ENCODE results near the gene TUSC2.

TUSC2 gene

DNA sequence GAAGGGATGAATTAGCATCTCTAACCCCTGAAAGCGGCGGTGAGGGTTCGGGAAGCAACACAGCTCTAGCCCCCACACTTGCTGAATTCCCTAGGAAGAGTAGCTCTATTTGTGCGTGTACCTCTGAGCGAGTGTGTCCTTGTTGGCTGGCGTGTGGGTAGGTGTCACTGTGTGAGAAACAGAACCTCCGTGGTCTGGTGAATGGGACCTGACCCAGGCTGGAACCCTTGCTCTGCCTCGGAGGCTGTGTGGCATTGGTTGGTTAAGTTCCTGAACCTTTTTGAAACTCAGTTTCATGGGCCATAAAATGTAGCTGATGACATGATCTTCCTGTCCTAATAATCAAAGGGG lies 31.7 kb upstream of the TUSC2 start:
- peaks cover 40% of the 10 kb centered on the region for H3K4me1 ChIP-seq (ENCODE audit: insufficient read depth, low read length, severe bottlenecking)

DNA sequence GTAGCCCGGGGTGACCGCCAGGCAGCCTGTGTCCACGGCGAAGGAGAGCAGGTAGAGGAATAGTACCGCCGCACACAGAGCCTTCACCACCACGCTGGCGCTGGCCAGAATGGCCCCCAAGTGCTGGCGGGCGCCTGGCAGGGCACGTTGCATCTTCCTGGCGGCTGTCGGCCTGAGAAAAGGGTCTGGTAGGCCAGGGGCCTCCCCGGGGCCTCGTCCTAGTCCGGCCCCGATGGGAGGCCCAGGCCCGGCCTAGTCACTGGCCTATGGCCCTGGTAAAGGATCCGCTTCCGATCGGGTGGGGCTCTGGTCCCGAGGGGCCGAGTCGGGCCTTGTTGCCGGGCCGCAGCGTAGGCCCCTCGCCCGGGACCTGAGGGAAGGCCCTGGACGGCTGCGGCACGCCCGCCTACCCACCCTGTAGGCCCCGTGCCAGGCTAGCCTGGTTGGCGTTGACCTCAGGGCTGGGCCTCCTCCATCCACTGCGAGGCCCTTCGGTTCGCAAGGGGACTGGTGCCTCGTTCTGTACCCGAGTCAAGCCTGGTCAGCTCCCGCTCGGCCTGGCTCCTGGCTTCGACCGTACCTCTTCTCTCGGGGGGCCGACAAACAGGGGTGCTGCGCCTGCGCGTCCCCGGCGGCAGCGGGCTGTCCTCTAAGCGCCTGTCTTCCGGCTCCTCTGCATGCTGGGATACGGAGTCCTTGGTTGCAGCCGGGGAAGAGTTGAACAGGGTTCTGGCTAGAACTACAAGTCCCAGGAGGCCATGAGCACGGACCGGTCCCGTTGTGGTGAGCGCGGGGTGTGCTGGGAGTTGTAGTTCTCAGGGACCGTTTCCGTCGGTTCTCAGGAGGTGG lies 31.1 kb upstream of the TUSC2 start, which contains the start of gene TMEM115:
Gene TMEM115, minus strand, starts transcription at position 611 of the 849 bp plus-strand sequence. Its CDS starts 458 bp downstream, at position 153.
- H2AFZ ChIP-seq (ENCODE audit: low read length), result no peak within 1 kb of the TSS
- peaks cover 14% of the 10 kb centered on the region; the same call in 1 of the 2 replicates for H3K36me3 ChIP-seq (ENCODE audit: insufficient read depth, low read length)
- H4K20me1 ChIP-seq (ENCODE audit: insufficient read depth, low read length), result no peaks in the 10 kb centered on the region
- H3K4me1 ChIP-seq (ENCODE audit: insufficient read depth, low read length, severe bottlenecking), result peaks cover 37% of the 10 kb centered on the region
- peak within 1 kb of the TSS; percentile 71 for H3K4me3 ChIP-seq (ENCODE audit: low read depth, low read length, poor library complexity, severe bottlenecking)
- peak within 1 kb of the TSS; percentile 82 for H3K9ac ChIP-seq (ENCODE audit: low read length)
- H3F3A ChIP-seq (ENCODE audit: insufficient read depth, low read length), result no peaks in the 10 kb centered on the region
- no peak for TF ChIP-seq EZH2 (IDR thresholded peaks at IDR 0.05; ENCODE audit: borderline replicate concordance, low read length)
- TF ChIP-seq, protein P1, sequence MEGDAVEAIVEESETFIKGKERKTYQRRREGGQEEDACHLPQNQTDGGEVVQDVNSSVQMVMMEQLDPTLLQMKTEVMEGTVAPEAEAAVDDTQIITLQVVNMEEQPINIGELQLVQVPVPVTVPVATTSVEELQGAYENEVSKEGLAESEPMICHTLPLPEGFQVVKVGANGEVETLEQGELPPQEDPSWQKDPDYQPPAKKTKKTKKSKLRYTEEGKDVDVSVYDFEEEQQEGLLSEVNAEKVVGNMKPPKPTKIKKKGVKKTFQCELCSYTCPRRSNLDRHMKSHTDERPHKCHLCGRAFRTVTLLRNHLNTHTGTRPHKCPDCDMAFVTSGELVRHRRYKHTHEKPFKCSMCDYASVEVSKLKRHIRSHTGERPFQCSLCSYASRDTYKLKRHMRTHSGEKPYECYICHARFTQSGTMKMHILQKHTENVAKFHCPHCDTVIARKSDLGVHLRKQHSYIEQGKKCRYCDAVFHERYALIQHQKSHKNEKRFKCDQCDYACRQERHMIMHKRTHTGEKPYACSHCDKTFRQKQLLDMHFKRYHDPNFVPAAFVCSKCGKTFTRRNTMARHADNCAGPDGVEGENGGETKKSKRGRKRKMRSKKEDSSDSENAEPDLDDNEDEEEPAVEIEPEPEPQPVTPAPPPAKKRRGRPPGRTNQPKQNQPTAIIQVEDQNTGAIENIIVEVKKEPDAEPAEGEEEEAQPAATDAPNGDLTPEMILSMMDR (IDR thresholded peaks at IDR 0.05; ENCODE audit: low read length), result no peak
- H3K9me2 ChIP-seq (ENCODE audit: low read depth, low read length), result no peaks in the 10 kb centered on the region
- peak within 1 kb of the TSS; percentile 67 for H3K4me2 ChIP-seq (ENCODE audit: low read length)
- no peak within 1 kb of the TSS for H3K27ac ChIP-seq (ENCODE audit: low read depth, low read length, poor library complexity, severe bottlenecking)
- H3K27me3 ChIP-seq (ENCODE audit: insufficient read depth, low read length), result no peaks in the 10 kb centered on the region
- H3K9me3 ChIP-seq (ENCODE audit: low read length), result no peaks in the 10 kb centered on the region
- H3K79me2 ChIP-seq (ENCODE audit: insufficient read depth, low read length), result no peaks in the 10 kb centered on the region

More for the DNA sequence above, 31.7 kb upstream of the TUSC2 start:
- no peak overlapping the region for H3K27ac ChIP-seq (ENCODE audit: low read depth, low read length, poor library complexity, severe bottlenecking)
- peaks cover 10% of the 10 kb centered on the region; the same call in 1 of the 2 replicates for H3K36me3 ChIP-seq (ENCODE audit: insufficient read depth, low read length)
- no peaks in the 10 kb centered on the region for H3K27me3 ChIP-seq (ENCODE audit: insufficient read depth, low read length)
- H3K4me2 ChIP-seq (ENCODE audit: low read length), result peak overlapping the region; percentile 67
- no peaks in the 10 kb centered on the region for H4K20me1 ChIP-seq (ENCODE audit: insufficient read depth, low read length)
- H3K79me2 ChIP-seq (ENCODE audit: insufficient read depth, low read length), result no peaks in the 10 kb centered on the region
- TF ChIP-seq, protein P1 (IDR thresholded peaks at IDR 0.05; ENCODE audit: low read length), result no peak
- no peak for TF ChIP-seq EZH2 (IDR thresholded peaks at IDR 0.05; ENCODE audit: borderline replicate concordance, low read length)
- no peak overlapping the region for H2AFZ ChIP-seq (ENCODE audit: low read length)
- peak overlapping the region; percentile 71 for H3K4me3 ChIP-seq (ENCODE audit: low read depth, low read length, poor library complexity, severe bottlenecking)
- peak overlapping the region; percentile 36; the same call in 1 of the 2 replicates for H3K9ac ChIP-seq (ENCODE audit: low read length)
- no peaks in the 10 kb centered on the region for H3K9me3 ChIP-seq (ENCODE audit: low read length)
- no peaks in the 10 kb centered on the region for H3F3A ChIP-seq (ENCODE audit: insufficient read depth, low read length)
- H3K9me2 ChIP-seq (ENCODE audit: low read depth, low read length), result no peaks in the 10 kb centered on the region

DNA sequence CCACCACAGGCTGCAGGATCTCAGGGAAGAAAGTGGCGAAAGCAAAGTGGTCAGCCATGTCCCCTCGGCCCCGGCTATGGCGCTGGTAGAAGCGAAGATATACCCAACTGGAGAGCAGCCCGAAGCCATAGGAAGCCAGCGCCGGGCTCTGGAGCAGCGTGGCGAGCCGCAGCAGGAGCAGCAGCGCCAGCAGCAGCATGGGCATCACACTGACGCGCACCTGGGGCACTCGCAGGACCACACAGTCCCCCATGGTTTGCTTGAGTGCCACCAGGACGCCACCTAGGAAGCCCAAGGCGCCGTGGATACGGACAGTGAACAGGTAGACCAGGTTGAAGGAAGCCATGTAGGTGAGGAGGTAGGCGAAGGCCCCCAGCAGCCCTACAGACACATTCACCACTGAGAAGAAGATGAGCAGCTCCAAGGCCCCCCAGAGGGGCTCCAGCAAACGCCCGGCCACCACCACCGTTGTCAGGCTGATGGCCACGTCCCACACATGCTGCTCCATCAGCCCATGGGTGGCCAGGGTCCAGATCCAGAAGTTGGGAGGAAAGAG lies 30.4 kb upstream of the TUSC2 start:
- TF ChIP-seq, protein P1 (IDR thresholded peaks at IDR 0.05; ENCODE audit: low read length), result no peak
- TF ChIP-seq EZH2 (IDR thresholded peaks at IDR 0.05; ENCODE audit: borderline replicate concordance, low read length), result no peak
- peaks cover 37% of the 10 kb centered on the region for H3K4me1 ChIP-seq (ENCODE audit: insufficient read depth, low read length, severe bottlenecking)
- H3F3A ChIP-seq (ENCODE audit: insufficient read depth, low read length), result no peaks in the 10 kb centered on the region
- peak overlapping the region; percentile 82 for H3K9ac ChIP-seq (ENCODE audit: low read length)
- H3K79me2 ChIP-seq (ENCODE audit: insufficient read depth, low read length), result no peaks in the 10 kb centered on the region
- H4K20me1 ChIP-seq (ENCODE audit: insufficient read depth, low read length), result no peaks in the 10 kb centered on the region
- H2AFZ ChIP-seq (ENCODE audit: low read length), result no peak overlapping the region
- H3K4me2 ChIP-seq (ENCODE audit: low read length), result peak overlapping the region; percentile 67
- no peaks in the 10 kb centered on the region for H3K9me3 ChIP-seq (ENCODE audit: low read length)
- no peaks in the 10 kb centered on the region for H3K9me2 ChIP-seq (ENCODE audit: low read depth, low read length)
- H3K4me3 ChIP-seq (ENCODE audit: low read depth, low read length, poor library complexity, severe bottlenecking), result peak overlapping the region; percentile 71
- no peak overlapping the region for H3K27ac ChIP-seq (ENCODE audit: low read depth, low read length, poor library complexity, severe bottlenecking)
- no peaks in the 10 kb centered on the region for H3K27me3 ChIP-seq (ENCODE audit: insufficient read depth, low read length)
- peaks cover 21% of the 10 kb centered on the region; the same call in 1 of the 2 replicates for H3K36me3 ChIP-seq (ENCODE audit: insufficient read depth, low read length)
